Motor neuron (in vitro differentiated cells): ENCODE data around the gene C9orf72. TPM values are rescaled to one million over a fixed set of nuclear protein-coding genes. Genes with fewer than 3 reads are reported as not detected.
"Not testable (repeated sequence)": the region's sequence is repeated elsewhere in the genome, so short reads cannot be mapped to it uniquely, and the experiment has no call there.

Experiments
- ATAC-seq, 8 experiments: fragments of 200-7000 bp; cut with Tn5 transposase; replicated peaks in 6 of 8; 2 replicates each; pipeline ENCODE4 v1.8.0; 2021; ENCODE audit warnings: mild to moderate bottlenecking in 8 of 8, moderate library complexity in 8 of 8
- H3K27ac ChIP-seq, 2 donors: fragments of 250-450 bp; sonication (Bioruptor Pico); 2 replicates each; pipeline ENCODE4 v1.9.0; 2021; ENCODE audit warnings: antibody characterized with exemption in 2 of 2, mild to moderate bottlenecking in 2 of 2, moderate library complexity in 1 of 2
- H3K4me1 ChIP-seq, 2 donors: fragments of 250-450 bp; sonication (Bioruptor Pico); replicated peaks in 1 of 2; 2 replicates each; pipeline ENCODE4 v1.6.1; 2021; ENCODE audit warnings: antibody characterized with exemption in 2 of 2, mild to moderate bottlenecking in 2 of 2, moderate library complexity in 1 of 2
- H3K4me3 ChIP-seq, 5 donors: fragments of 250-450 bp; sonication (Bioruptor Pico); 2 replicates each; pipeline ENCODE4 v1.9.0; 2021; ENCODE audit warnings: antibody characterized with exemption in 5 of 5, mild to moderate bottlenecking in 5 of 5, moderate library complexity in 4 of 5
- WGBS, 10 experiments: fragments of 450-650 bp; shearing (Covaris generic); methylation state at CpG; one replicate each; pipeline ENCODE4 v1.0.0; 2022; 5-methylcytosine and 5-hydroxymethylcytosine counted together
- in situ Hi-C, 9 experiments: fragments of 400-800 bp; cut with MboI; loops; one replicate each; pipeline ENCODE4 v1.15.0; 2021; ENCODE audit warnings: low sequenced_read_pairs in 9 of 9, low pct_unique_long_range_greater_than_20kb in 2 of 9; ENCODE audit not compliant: unreplicated experiment in 9 of 9
- total RNA-seq, 8 experiments: library from RNA; unstranded; fragments of 300-600 nt; gene quantifications; 2 replicates each; pipeline versions ENCODE4 v1.2.3 to v1.2.4, GENCODE V29; 2022

Gene C9orf72
- total RNA-seq, result 10 to 100 TPM in 7 of 8 experiments, 1 to 10 TPM in 1; 5.2 to 53.7 (median 28.9) TPM

- in situ Hi-C loops, result no loop called here
- Histone ChIP-seq H3K4me3 (peak within 1 kb of the TSS; percentile 56 to 91 (median 76)), H3K4me1 (peaks cover 10% of the 10 kb centered on the region in 2 donors), H3K27ac (peak within 1 kb of the TSS; percentile 90 to 91)
- peak; percentile 78 to 89 (median 81) for ATAC-seq
- 2 to 9% (median 2%) methylated on average over 10 to 14 of the region's 72 CpGs; no CpG with 5 or more reads in 7 of the 10 experiments for WGBS, 10 experiments
Measured at GRCh38 chr9:27572918-27573633, at the start of gene C9orf72. C9orf72 (minus strand) TSS chr9:27573481; CDS start chr9:27567120, 6,361 bp downstream.

- WGBS, 10 experiments, result 0 to 86% (median 53%) methylated on average over 1 to 5 of the region's 5 CpGs
- no peak overlapping the region for H3K27ac ChIP-seq
- in situ Hi-C loops, result no loop called here
- no peak for ATAC-seq
- H3K4me3 ChIP-seq, result no peak overlapping the region
- no peaks in the 10 kb centered on the region for H3K4me1 ChIP-seq
Measured at GRCh38 chr9:27622693-27623340, 49.5 kb upstream of the C9orf72 start.

- Histone ChIP-seq H3K27ac (no peak overlapping the region), H3K4me1 (peaks cover 0 to 6% of the 10 kb centered on the region in 2 donors), H3K4me3 (no peak overlapping the region)
- in situ Hi-C loops, result no loop called here
- ATAC-seq, result no peak
- 25 to 93% (median 52%) methylated on average over 1 to 5 of the region's 6 CpGs; no CpG with 5 or more reads in 3 of the 10 experiments for WGBS, 10 experiments
Measured at GRCh38 chr9:27619743-27620142, 46.5 kb upstream of the C9orf72 start.

- 0 to 97% (median 65%) methylated on average over 1 to 4 of the region's 4 CpGs for WGBS, 10 experiments
- Histone ChIP-seq H3K27ac (no peak overlapping the region), H3K4me3 (no peak overlapping the region), H3K4me1 (peaks cover 0 to 6% of the 10 kb centered on the region in 2 donors)
- in situ Hi-C loops, result no loop called here
- ATAC-seq, result peak in 1 of 8 experiments; percentile 27
Measured at GRCh38 chr9:27618066-27618465, 44.8 kb upstream of the C9orf72 start.

GRCh38 chr9:27614551-27614950 is 41.3 kb upstream of the C9orf72 start:
- Histone ChIP-seq H3K4me1 (peaks cover 0 to 6% of the 10 kb centered on the region in 2 donors), H3K4me3 (no peak overlapping the region), H3K27ac (no peak overlapping the region)
- no peak for ATAC-seq
- in situ Hi-C loops, result no loop called here
- WGBS, 10 experiments, result 17 to 100% (median 80%) methylated on average over 1 to 6 of the region's 11 CpGs; no CpG with 5 or more reads in 3 of the 10 experiments

- in situ Hi-C loops, result not testable (repeated sequence)
Measured at GRCh38 chr9:27612036-27612435, 38.8 kb upstream of the C9orf72 start.

GRCh38 chr9:27610622-27611021 is 37.3 kb upstream of the C9orf72 start:
- in situ Hi-C loops, result no loop called here
- H3K4me3 ChIP-seq, result no peak overlapping the region
- H3K27ac ChIP-seq, result no peak overlapping the region
- WGBS, 10 experiments, result 34 to 100% (median 89%) methylated on average over 1 to 11 of the region's 19 CpGs; no CpG with 5 or more reads in 5 of the 10 experiments
- H3K4me1 ChIP-seq, result no peaks in the 10 kb centered on the region
- no peak for ATAC-seq

More at GRCh38 chr9:27612036-27612435, 38.8 kb upstream of the C9orf72 start:
- WGBS, 10 experiments, result 17 to 84% (median 62%) methylated on average over 1 to 4 of the region's 4 CpGs
- H3K4me3 ChIP-seq, ATAC-seq, H3K4me1 ChIP-seq, H3K27ac ChIP-seq: not testable (repeated sequence)

- H3K27ac ChIP-seq, result no peak overlapping the region
- 17 to 100% (median 86%) methylated on average over 1 to 4 of the region's 4 CpGs; no CpG with 5 or more reads in 1 of the 10 experiments for WGBS, 10 experiments
- no peak for ATAC-seq
- H3K4me3 ChIP-seq, result no peak overlapping the region
- in situ Hi-C loops, result no loop called here
- peaks cover 0 to 3% of the 10 kb centered on the region in 2 donors for H3K4me1 ChIP-seq
Measured at GRCh38 chr9:27602954-27603353, 29.7 kb upstream of the C9orf72 start.

- Histone ChIP-seq H3K4me1 (peaks cover 0 to 3% of the 10 kb centered on the region in 2 donors), H3K27ac (no peak overlapping the region), H3K4me3 (no peak overlapping the region)
- WGBS, 10 experiments, result 48 to 100% (median 80%) methylated on average over 1 to 6 of the region's 6 CpGs; no CpG with 5 or more reads in 1 of the 10 experiments
- no peak for ATAC-seq
- in situ Hi-C loops, result no loop called here
Measured at GRCh38 chr9:27602142-27602861, 29.0 kb upstream of the C9orf72 start.

- ATAC-seq, result no peak
- H3K4me1 ChIP-seq, result peaks cover 0 to 3% of the 10 kb centered on the region in 2 donors
- no peak overlapping the region for H3K27ac ChIP-seq
- 29 to 100% (median 81%) methylated on average over 2 to 6 of the region's 6 CpGs for WGBS, 10 experiments
- no peak overlapping the region for H3K4me3 ChIP-seq
- in situ Hi-C loops, result no loop called here
Measured at GRCh38 chr9:27601396-27601795, 28.1 kb upstream of the C9orf72 start.

- peak in 5 of 8 experiments; percentile 38 to 99 (median 83) for ATAC-seq
- WGBS, 10 experiments, result 0 to 42% (median 21%) methylated on average over 1 to 2 of the region's 2 CpGs; no CpG with 5 or more reads in 2 of the 10 experiments
- Histone ChIP-seq H3K27ac (no peak overlapping the region), H3K4me3 (no peak overlapping the region), H3K4me1 (peaks cover 0 to 3% of the 10 kb centered on the region in 2 donors)
- in situ Hi-C loops, result no loop called here
Measured at GRCh38 chr9:27600256-27600655, 27.0 kb upstream of the C9orf72 start.

- no peak overlapping the region for H3K4me3 ChIP-seq
- peaks cover 0 to 3% of the 10 kb centered on the region in 2 donors for H3K4me1 ChIP-seq
- ATAC-seq, result peak in 2 of 8 experiments; percentile 23 to 38
- WGBS, 10 experiments, result 7 to 100% (median 85%) methylated on average over 1 to 2 of the region's 2 CpGs; no CpG with 5 or more reads in 4 of the 10 experiments
- in situ Hi-C loops, result no loop called here
- no peak overlapping the region for H3K27ac ChIP-seq
Measured at GRCh38 chr9:27599870-27600238, 26.6 kb upstream of the C9orf72 start.
